Activated CD4-positive, alpha-beta memory T cell treated with anti-CD3 and anti-CD28 coated beads, Interleukin-2, amount 10 ng/mL, durations not matched to agents 7 days and 5 days (primary cell): ENCODE data around the gene ZSCAN4. TPM values are rescaled to one million over a fixed set of nuclear protein-coding genes. Genes with fewer than 3 reads are reported as not detected.

Source experiments
- CTCF ChIA-PET: fragments of 350-600 bp; sonication (Branson Sonifier 250); formaldehyde crosslinking; loops from one replicate; lab custom pipeline; 2021; ENCODE audit warnings: antibody characterized with exemption, inconsistent platforms; lab: Charles Lee
- POLR2A ChIA-PET: fragments of 350-600 bp; sonication (Branson Sonifier 250); formaldehyde crosslinking; loops from one replicate; lab custom pipeline; 2021; ENCODE audit warnings: antibody characterized with exemption; lab: Charles Lee
- DNase-seq: peaks from one replicate; pipeline ENCODE4 v3.0.0-alpha.2; 2020
- H3K27ac Mint-ChIP-seq: one replicate; pipeline ENCODE4 v1.8.0; 2021; ENCODE audit warnings: mild to moderate bottlenecking, mixed read lengths
- H3K27me3 Mint-ChIP-seq: one replicate; pipeline ENCODE4 v1.8.0; 2021; ENCODE audit warnings: mixed read lengths
- H3K36me3 Mint-ChIP-seq: one replicate; pipeline ENCODE4 v1.8.0; 2021; ENCODE audit warnings: low read depth, mixed read lengths
- H3K4me1 Mint-ChIP-seq: one replicate; pipeline ENCODE4 v1.8.0; 2021; ENCODE audit warnings: mixed read lengths
- H3K4me3 Mint-ChIP-seq: one replicate; pipeline ENCODE4 v1.8.0; 2021; ENCODE audit warnings: mild to moderate bottlenecking, mixed read lengths
- H3K9me3 Mint-ChIP-seq: one replicate; pipeline ENCODE4 v1.8.0; 2021; ENCODE audit warnings: mixed read lengths
- total RNA-seq, 2 experiments: library from RNA; stranded (reverse); gene quantifications; one replicate each; pipeline ENCODE4 v1.2.3, GENCODE V29; 2021

Gene ZSCAN4
- total RNA-seq, 2 experiments from 2014 or later: not detected

DNA sequence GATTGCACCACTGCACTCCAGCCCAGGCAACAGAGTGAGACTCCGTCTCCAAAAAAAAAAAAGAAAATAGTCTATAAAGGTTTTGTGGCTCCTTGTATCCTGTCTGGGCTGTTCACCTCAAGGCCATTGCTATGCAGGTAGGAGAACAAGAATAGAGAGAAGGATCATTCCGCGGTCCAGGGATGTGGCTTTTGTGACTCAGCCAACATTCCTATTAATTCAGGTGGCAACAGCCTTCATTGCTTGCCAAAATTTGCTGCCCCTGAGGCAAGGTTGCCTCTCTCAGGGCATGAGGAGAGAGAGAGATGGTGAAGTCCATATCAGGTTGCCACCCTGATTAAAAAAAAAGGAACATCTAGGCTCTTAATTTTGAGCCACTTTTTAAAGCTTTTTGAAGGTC is 21.0 kb downstream of the ZSCAN4 start:
- H3K4me3 Mint-ChIP-seq: no peak overlapping the region
- CTCF ChIA-PET: interaction anchor here (1.1 kb wide), 1 partner anchor 8 kb away, joined by 4 read pairs; the partner anchor contains the start of gene ZNF551
- H3K27ac Mint-ChIP-seq: no peak overlapping the region
- no peaks in the 10 kb centered on the region for H3K27me3 Mint-ChIP-seq
- POLR2A ChIA-PET: no interaction called here
- H3K9me3 Mint-ChIP-seq: peaks cover 73% of the 10 kb centered on the region
- DNase-seq: no peak
- peaks cover 2% of the 10 kb centered on the region for H3K4me1 Mint-ChIP-seq
- peaks cover 74% of the 10 kb centered on the region for H3K36me3 Mint-ChIP-seq

DNA sequence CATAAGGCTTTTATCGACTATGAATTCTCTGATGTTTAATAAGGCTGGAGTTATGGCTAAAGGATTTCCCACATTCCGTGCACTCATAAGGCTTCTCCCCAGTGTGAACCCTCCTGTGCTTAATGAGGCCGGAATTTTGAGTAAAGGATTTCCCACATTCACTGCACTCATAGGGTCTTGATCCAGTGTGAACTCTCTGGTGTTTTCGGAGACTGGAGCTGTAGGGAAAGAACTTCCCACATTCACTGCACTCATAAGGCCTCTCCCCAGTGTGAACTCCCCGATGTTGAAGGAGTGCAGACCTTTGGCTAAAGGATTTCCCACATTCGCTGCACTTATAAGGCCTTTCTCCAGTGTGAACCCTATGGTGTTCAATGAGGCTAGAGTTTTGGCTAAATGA is 32.9 kb downstream of the ZSCAN4 start:
- Mint-ChIP-seq H3K9me3 (peaks cover 66% of the 10 kb centered on the region), H3K27ac (no peak overlapping the region)

DNA sequence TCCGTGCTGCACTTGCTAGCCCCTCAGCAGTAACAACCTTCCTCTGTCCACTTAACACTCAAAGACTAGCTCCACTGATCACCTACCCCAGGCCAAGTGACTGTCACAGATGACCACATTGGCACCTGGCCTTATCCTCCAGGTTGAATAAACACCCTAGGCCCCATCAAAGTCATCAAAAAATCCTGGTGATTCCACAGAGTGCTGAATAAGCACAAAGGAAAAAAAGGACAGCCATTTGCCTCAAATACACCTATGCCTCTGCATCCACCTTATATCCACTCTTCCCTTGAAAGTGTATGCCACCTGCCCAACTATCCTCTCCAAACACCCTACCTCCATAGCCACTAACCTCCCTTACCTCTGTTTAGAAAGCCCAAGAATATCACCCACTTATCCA is 37.6 kb downstream of the ZSCAN4 start:
- ChIA-PET CTCF (no interaction called here), POLR2A (no interaction called here)
- Mint-ChIP-seq H3K36me3 (peaks cover 48% of the 10 kb centered on the region), H3K9me3 (peaks cover 61% of the 10 kb centered on the region), H3K27ac (no peak overlapping the region), H3K4me1 (peaks cover 8% of the 10 kb centered on the region), H3K4me3 (no peak overlapping the region), H3K27me3 (peaks cover 5% of the 10 kb centered on the region)
- DNase-seq: no peak

More for the DNA sequence above, 32.9 kb downstream of the ZSCAN4 start:
- POLR2A ChIA-PET: no interaction called here
- no peaks in the 10 kb centered on the region for H3K4me1 Mint-ChIP-seq
- CTCF ChIA-PET: no interaction called here
- no peak overlapping the region for H3K4me3 Mint-ChIP-seq
- no peaks in the 10 kb centered on the region for H3K27me3 Mint-ChIP-seq
- no peak for DNase-seq
- H3K36me3 Mint-ChIP-seq: peaks cover 36% of the 10 kb centered on the region

DNA sequence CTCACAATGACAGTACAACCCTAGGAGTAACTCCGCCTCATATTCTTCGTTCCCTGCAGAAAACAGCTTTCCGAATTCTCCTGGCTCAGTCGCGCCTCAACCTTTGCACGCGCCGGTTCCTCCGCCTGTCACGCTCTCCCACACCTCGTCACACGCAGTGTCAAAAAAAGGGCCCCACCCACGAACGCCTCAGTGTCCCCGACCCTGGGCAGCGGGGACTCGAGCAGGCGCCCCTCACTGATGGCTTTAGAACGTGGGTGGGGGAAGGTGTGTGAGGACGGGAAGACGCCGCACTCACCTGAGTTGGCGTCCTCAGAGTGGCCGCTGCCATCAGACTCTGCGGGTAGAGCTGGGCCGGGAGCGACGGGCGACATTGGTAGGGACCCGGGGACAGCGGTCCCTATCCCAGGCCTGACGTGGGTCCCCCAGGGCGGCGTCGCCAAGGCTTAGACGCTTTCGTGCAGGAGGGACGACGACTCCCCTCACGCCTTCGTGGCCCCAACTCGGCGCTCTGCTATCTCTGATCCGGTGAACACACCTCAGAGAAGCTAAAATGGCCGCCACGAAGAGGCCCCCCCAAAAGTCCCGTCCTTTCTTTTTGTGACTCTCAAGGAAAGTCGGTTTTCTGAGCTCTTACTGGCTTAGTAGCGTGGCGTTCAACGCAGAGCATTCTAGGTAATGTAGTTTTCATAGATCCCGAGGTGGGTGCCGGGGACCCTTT is 40.1 kb downstream of the ZSCAN4 start, which contains the start of gene ZNF154:
Gene ZNF154 (minus strand): TSS at position 564 of the 721 bp plus-strand sequence. CDS start 233 bp downstream, at position 331.
- ChIA-PET CTCF (no interaction called here), POLR2A (interaction anchor here (0.6 kb wide), 1 partner anchor 27 kb away, joined by 3 read pairs; the partner anchor contains the start of gene ZNF551)
- Mint-ChIP-seq H3K4me1 (peaks cover 8% of the 10 kb centered on the region), H3K36me3 (peaks cover 35% of the 10 kb centered on the region), H3K4me3 (peak within 1 kb of the TSS; percentile 53), H3K27ac (peak within 1 kb of the TSS; percentile 18), H3K9me3 (peaks cover 52% of the 10 kb centered on the region), H3K27me3 (peaks cover 5% of the 10 kb centered on the region)
- DNase-seq: peak; percentile 23

DNA sequence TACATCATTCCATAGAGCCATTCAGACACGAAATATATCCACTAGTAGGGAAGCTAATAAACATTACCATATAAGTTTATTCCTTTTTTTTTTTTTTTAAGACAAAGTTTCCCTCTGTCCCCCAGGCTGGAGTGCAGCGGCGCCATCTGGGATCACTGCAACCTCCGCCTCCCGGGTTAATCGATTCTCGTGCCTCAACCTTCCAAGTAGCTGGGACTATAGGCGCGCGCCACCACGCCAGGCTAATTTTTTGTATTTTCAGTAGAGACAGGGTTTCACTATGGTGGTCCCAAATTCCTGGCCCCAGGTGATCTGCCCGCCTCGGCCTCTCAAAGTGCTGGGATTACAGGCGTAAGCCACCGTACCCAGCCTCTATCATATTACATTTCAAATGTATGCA is 40.9 kb downstream of the ZSCAN4 start:
- Mint-ChIP-seq H3K27ac (no peak overlapping the region), H3K27me3 (peaks cover 5% of the 10 kb centered on the region), H3K4me1 (peaks cover 8% of the 10 kb centered on the region), H3K36me3 (peaks cover 37% of the 10 kb centered on the region), H3K9me3 (peaks cover 51% of the 10 kb centered on the region), H3K4me3 (no peak overlapping the region)
- POLR2A ChIA-PET: no interaction called here
- CTCF ChIA-PET: no interaction called here
- no peak for DNase-seq

DNA sequence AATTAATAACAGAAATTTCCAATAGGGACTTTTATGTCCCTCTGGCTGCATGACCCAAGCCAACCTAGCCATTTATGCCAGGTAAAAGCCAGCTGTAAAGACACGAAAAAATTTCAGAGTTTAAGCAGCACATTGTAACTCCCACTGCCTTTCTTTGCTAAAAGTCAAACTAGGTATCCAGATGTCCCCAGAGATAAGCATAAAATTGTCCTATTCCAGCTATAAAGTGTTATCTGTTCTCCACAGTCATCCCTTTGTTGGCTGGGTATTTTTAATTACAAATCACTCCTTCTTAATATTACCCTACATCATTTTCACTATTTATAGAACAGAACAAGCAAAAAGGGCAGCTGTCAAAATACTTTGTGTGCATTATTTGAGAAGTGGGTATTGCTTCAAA is 43.5 kb downstream of the ZSCAN4 start:
- Mint-ChIP-seq H3K4me1 (peaks cover 8% of the 10 kb centered on the region), H3K27ac (no peak overlapping the region), H3K4me3 (no peak overlapping the region), H3K27me3 (peaks cover 5% of the 10 kb centered on the region), H3K9me3 (peaks cover 50% of the 10 kb centered on the region), H3K36me3 (peaks cover 40% of the 10 kb centered on the region)
- no peak for DNase-seq
- ChIA-PET POLR2A (no interaction called here), CTCF (no interaction called here)

DNA sequence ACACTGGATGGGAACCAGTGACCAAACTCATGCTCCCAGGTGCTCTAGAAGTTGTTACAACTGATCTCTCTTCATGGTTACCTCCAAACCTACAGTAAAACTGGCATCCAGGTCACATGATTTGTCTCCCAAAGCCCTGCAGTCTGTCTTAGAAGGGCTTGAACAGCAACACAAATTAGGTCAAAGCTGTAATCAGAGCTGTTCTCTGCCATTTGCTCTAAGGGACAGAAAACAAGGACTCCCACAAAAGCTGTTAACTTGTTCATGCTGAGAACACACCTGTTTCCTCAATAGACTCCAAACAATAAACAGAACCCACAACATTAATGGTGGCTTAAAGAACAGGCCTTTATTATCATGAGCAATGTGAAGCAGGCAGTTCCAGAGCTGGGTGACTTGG is 50.7 kb downstream of the ZSCAN4 start:
- peaks cover 73% of the 10 kb centered on the region for H3K9me3 Mint-ChIP-seq
- H3K36me3 Mint-ChIP-seq: peaks cover 71% of the 10 kb centered on the region
- no peaks in the 10 kb centered on the region for H3K27me3 Mint-ChIP-seq
- H3K27ac Mint-ChIP-seq: no peak overlapping the region
- ChIA-PET POLR2A (no interaction called here), CTCF (no interaction called here)
- H3K4me3 Mint-ChIP-seq: no peak overlapping the region
- DNase-seq: no peak
- no peaks in the 10 kb centered on the region for H3K4me1 Mint-ChIP-seq

DNA sequence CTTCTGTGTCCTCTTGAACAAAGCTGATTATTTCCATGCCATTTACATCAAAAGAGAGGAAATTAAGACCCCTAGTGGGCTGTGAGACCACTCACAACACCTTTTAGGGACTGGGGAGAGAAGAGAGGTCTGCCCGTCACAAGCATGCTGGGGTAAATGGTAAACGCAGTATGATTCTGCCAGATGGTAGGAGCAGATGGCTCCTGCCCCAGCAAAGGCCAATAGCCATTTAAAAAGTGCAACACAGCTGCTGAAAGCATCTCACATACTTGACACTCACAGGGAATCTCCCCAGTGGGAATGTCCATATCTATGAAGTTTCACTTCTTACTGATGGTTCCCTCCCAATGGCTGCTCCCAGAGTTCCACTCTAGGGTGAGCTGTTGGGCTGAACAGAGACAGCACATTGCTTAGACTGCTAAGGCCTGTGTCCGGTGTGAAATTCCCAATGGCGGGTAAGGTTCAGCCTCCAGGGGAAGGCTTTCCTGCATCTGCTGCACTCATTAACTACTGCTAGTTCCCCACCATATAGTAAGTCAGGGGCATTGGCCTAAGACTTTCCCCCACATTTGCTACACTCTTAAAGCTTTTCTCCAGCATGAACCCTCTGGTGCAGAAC is 51.3 kb downstream of the ZSCAN4 start:
- Mint-ChIP-seq H3K9me3 (peaks cover 72% of the 10 kb centered on the region), H3K4me1 (peaks cover 4% of the 10 kb centered on the region), H3K27me3 (no peaks in the 10 kb centered on the region), H3K27ac (no peak overlapping the region), H3K4me3 (no peak overlapping the region), H3K36me3 (peaks cover 71% of the 10 kb centered on the region)
- POLR2A ChIA-PET: no interaction called here
- DNase-seq: no peak
- CTCF ChIA-PET: no interaction called here

DNA sequence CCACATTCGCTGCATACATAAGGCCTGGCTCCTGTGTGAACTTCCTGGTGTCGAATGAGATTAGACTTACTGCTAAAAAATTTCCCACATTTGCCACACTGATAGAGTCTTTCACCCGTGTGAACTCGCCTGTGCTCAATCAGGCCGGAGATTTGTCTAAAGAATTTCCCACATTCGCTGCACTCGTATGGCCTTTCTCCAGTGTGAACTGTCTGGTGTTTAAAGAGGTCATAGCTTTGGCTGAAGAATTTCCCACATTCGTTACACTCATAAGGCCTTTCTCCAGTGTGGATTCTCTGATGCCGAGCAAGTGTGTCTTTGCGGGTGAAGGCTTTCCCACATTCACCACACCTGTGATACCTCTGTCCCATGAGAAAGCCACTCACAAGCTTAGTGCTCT is 52.1 kb downstream of the ZSCAN4 start:
- Mint-ChIP-seq H3K27me3 (no peaks in the 10 kb centered on the region), H3K27ac (no peak overlapping the region), H3K36me3 (peaks cover 73% of the 10 kb centered on the region), H3K9me3 (peaks cover 68% of the 10 kb centered on the region), H3K4me3 (no peak overlapping the region), H3K4me1 (peaks cover 5% of the 10 kb centered on the region)
- DNase-seq: no peak
- ChIA-PET POLR2A (no interaction called here), CTCF (no interaction called here)

Other genes with a start within 250 kb of the ZSCAN4 start
- 1 to 10 TPM; 7.8 to 9.5 TPM for gene ZNF749, start 233.6 kb upstream of the ZSCAN4 start, total RNA-seq
- under 1 TPM; 0.15 to 0.35 TPM for gene VN1R1, start 211.8 kb upstream of the ZSCAN4 start, total RNA-seq
- 1 to 10 TPM; 7.2 to 8.8 TPM for gene ZNF772, start 191.4 kb upstream of the ZSCAN4 start, total RNA-seq
- gene ZNF419, start 181.2 kb upstream of the ZSCAN4 start, total RNA-seq: 10 to 100 TPM in 1 of 2 experiments, 1 to 10 TPM in 1; 9.8 to 12.0 TPM
- gene ZNF773, start 169.0 kb upstream of the ZSCAN4 start, total RNA-seq: 10 to 100 TPM in 1 of 2 experiments, 1 to 10 TPM in 1; 8.6 to 11.4 TPM
- gene ZNF549, start 141.6 kb upstream of the ZSCAN4 start, total RNA-seq: 1 to 10 TPM; 5.7 to 6.0 TPM
- gene ZNF550, start 109.1 kb upstream of the ZSCAN4 start, total RNA-seq: 10 to 100 TPM; 11.8 to 12.5 TPM
- 1 to 10 TPM; 5.4 to 6.7 TPM for gene ZNF416, start 90.0 kb upstream of the ZSCAN4 start, total RNA-seq
- 1 to 10 TPM; 5.7 to 6.1 TPM for gene ZIK1, start 84.8 kb upstream of the ZSCAN4 start, total RNA-seq
- 1 to 10 TPM; 7.4 to 8.3 TPM for gene ZNF530, start 69.0 kb upstream of the ZSCAN4 start, total RNA-seq
- 10 to 100 TPM; 14.7 to 16.7 TPM for gene ZNF134, start 54.7 kb upstream of the ZSCAN4 start, total RNA-seq
- 10 to 100 TPM; 17.8 to 20.4 TPM for gene ZNF211, start 35.8 kb upstream of the ZSCAN4 start, total RNA-seq
- gene ZNF551, start 13.0 kb downstream of the ZSCAN4 start, total RNA-seq: 10 to 100 TPM in 1 of 2 experiments, 1 to 10 TPM in 1; 8.9 to 10.2 TPM
- under 1 TPM; 0.38 to 0.70 TPM for gene ZNF154, start 40.3 kb downstream of the ZSCAN4 start, total RNA-seq
- gene ZNF671, start 58.7 kb downstream of the ZSCAN4 start, total RNA-seq: 10 to 100 TPM; 13.2 to 13.5 TPM
- 10 to 100 TPM; 14.9 to 15.1 TPM for gene ZNF776, start 77.9 kb downstream of the ZSCAN4 start, total RNA-seq
- gene ZNF586, start 100.7 kb downstream of the ZSCAN4 start, total RNA-seq: 10 to 100 TPM; 20.1 to 21.8 TPM
- gene ZNF552, start 146.0 kb downstream of the ZSCAN4 start, total RNA-seq: 1 to 10 TPM; 8.4 to 8.6 TPM
- 10 to 100 TPM; 14.0 to 14.6 TPM for gene ZNF587B, start 161.4 kb downstream of the ZSCAN4 start, total RNA-seq
- 10 to 100 TPM; 34.9 to 36.2 TPM for gene ZNF587, start 180.9 kb downstream of the ZSCAN4 start, total RNA-seq
- 1 to 10 TPM; 9.3 to 9.6 TPM for gene ZNF814, start 220.1 kb downstream of the ZSCAN4 start, total RNA-seq
- gene ZNF417, start 247.7 kb downstream of the ZSCAN4 start, total RNA-seq: 10 to 100 TPM; 16.7 to 20.1 TPM